Fibroblast of gingiva (primary cell): ENCODE results near the gene IGFBP6.

Experiments used
- DNase-seq: peaks from one replicate; pipeline ENCODE4 v3.0.0-alpha.2; 2011; ENCODE audit warnings: low read depth

IGFBP6 gene

DNA sequence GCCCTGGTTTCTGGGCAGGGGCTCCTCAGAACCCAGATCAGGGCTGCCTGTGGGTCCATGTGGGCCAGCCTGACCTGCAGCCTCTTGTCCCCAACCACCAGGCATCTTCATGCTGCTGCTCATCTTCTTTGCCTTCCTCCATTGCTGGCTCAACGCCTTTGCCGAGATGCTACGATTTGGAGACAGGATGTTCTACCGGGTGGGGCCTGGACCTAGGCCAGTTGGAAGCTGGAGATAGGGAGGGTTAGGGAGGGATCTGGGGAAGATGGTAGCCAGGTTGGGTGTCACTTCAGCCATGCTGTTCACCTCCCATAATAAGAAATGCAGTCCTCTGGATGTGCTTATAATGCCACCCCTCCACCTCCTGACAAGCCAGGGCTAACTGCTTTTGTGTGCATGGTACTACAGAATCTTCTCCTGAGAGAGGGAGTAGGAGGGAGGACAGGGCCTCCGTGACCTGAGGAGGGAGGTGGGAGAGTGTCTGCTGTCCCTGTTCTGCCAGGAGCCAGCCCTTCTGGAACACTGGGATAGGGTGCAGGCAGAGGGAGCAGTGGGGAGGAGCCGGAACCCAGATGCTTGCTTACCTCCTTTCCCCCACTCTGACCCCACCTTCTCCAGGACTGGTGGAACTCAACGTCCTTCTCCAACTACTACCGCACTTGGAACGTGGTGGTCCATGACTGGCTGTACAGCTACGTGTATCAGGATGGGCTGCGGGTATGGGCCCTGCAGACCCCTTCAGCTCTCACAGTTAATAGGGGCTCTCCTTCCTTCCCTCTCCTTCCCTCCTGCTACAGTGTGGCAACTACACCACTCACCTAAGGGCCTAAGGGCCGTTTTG lies 23.4 kb downstream of the IGFBP6 start:
- DNase-seq, result no peak

DNA sequence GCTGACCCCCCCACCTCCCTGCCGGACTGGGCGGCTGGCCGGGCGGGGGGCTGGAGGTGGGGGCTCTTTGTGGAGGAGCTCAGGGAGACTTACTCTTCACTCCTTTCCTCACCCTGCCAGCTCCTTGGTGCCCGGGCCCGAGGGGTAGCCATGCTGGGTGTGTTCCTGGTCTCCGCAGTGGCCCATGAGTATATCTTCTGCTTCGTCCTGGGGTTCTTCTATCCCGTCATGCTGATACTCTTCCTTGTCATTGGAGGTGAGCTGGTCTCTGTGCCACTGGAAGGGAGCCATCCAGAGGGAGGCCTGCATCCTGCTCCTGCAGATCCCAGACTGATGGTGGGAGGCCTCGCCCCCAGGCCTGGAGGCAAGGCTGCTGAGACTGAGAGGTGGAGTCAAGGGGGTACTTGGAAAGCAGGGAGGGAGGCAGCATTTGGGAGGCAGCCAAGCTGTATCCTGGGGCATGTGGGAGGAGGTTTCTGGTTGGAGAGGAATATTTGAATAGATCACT lies 25.5 kb downstream of the IGFBP6 start:
- no peak for DNase-seq

GRCh38 chr12:53123578-53124351 lies 26.3 kb downstream of the IGFBP6 start:
- DNase-seq, result no peak

DNA sequence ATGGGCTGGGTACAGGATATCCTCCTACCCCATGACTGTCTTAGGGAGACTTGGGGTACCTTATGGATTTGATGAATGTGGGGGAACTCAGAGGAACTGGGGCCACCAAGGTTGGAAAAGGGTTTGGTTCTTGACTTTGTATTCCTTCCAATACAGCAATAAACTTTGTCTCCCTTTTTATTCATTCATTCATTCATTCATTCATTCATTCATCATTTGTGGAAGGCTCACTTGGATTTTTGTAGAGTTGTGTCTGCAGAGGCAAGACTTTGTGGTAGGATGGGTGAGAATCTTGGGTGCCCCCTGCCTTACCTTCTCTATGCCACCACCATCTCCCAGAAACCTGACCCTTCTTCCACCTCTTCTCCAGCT lies 26.9 kb downstream of the IGFBP6 start:
- no peak for DNase-seq

DNA sequence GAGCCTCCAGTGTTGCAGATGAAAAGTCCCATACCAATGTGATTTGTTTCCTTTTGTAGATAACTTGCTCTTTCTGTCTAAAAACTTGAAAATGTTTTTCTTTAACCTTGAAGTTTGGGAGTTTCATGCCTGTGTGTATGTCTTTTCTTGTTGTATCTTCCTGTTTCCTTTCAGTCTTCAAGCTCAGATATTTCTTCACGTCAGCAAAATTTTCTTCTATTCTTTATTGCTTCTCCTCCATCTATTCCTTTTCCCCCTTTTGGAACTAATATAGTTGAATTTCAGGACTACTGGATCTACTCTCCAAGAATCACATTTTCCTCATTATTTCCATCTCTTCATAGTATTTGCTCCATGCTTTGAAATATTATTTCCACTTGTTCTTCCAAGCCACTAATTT lies 29.7 kb downstream of the IGFBP6 start:
- DNase-seq, result no peak

DNA sequence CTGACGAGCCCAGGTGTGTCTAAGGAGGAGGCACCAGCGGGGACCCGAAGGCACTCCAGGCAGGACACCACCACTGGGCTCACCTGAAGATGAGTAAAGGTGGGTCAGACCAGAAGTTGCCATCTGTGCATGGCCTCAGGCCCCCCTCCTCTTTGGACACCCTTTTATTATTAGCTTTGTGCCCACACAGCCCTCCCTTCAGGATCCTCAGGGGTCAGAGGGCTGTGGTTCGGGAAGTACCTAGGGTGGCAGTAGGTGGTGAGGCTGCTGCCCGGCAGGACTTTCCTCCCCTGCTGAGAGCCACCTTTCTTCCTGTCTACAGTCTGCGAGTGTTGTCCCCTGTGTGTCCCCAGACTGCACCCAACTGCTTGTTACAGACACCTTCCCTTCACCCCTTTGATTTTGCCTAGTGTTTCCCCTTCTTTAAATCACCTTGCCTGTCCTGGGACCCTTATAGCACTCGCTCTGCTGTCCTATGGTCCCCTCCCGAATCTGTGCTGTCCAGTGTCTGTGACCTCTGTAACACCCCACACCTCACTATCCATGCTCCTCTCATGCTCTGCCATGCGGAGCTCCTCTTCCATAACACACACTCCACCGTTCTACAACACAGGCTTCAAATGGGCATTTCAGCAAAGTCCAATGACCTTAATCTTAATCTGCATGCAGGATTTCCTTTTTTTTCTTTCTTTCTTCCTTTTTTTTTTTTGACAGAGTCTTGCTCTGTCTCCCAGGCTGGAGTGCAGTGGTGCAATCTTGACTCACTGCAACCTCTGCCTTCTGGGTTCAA lies 31.5 kb downstream of the IGFBP6 start:
- DNase-seq, result no peak

DNA sequence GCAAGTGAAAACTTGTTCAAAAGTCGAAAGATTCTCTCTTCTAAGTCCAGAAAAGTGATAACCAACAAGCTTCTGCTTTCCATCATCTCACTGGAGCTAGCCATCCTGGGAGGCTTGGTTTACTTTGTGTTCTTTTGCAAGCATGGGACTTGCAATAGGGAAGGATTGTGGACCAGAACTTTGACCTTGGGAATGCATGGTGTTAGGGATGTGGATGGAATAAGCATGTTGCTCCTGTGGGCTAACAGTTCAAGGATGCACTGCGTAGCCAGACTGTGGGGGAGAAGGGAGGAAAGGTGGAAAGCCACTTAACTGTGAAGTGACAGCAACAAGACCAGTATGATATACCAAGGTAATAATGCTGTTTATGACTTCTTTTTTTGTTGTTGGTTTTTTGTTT lies 34.4 kb downstream of the IGFBP6 start:
- DNase-seq, result no peak

DNA sequence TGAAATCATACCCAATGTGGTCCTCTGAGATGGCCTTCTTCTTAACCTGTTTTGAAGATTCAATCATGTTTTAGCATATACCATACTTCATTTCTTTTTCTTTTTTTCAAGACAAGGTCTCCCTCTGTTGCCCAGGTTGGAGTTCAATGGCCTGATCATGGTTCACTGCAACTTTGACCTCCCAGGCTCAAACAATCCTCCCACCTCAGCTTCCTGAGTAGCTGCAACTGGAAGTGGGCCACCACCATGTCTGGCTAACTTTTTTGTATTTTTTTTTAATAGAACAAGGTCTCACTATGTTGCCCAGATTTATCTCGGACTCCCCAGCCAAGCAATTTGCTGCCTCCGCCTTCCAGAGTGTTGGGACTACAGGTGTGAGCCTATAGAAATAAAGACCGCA lies 36.3 kb downstream of the IGFBP6 start:
- no peak for DNase-seq

- DNase-seq, result no peak
Measured at GRCh38 chr12:53143355-53143754, 45.9 kb downstream of the IGFBP6 start.

GRCh38 chr12:53145383-53146260 lies 48.2 kb downstream of the IGFBP6 start:
- DNase-seq, result peak; percentile 91

GRCh38 chr12:53147181-53147580 lies 49.7 kb downstream of the IGFBP6 start:
- DNase-seq, result no peak

DNA sequence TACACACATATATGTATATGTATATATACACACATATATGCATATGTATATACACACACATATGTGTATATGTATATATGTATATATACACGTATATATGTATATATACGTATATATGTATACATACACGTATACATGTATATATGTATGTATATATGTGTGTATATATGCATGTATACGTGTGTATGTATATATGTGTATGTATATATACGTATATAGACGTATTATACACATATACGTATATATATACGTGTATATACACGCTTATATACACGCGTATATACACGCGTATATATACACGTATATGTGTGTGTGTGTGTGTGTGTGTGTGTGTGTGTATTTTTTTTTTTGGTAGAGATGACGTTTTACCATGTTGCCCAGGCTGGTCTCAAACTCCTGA lies 50.2 kb downstream of the IGFBP6 start:
- no peak for DNase-seq

GRCh38 chr12:53151039-53151438 lies 53.6 kb downstream of the IGFBP6 start:
- no peak for DNase-seq
